Hepatocyte (in vitro differentiated cells): ENCODE data around the gene CCZ1. TPM values are rescaled to one million over a fixed set of nuclear protein-coding genes. Genes with fewer than 3 reads are reported as not detected.
A peak's percentile ranks its signal among the peaks of the same experiment; 100 is the strongest.
"Not testable (repeated sequence)": the region's sequence is repeated elsewhere in the genome, so short reads cannot be mapped to it uniquely, and the experiment has no call there.

ENCODE experiments used
- DNase-seq: peaks from one replicate; pipeline ENCODE4 v3.0.0-alpha.2; 2016; ENCODE audit warnings: low spot score
- H2AFZ ChIP-seq: fragments of 200-600 bp; sonication (generic); 2 replicates; pipeline ENCODE4 v1.6.0; 2016; ENCODE audit warnings: antibody characterized with exemption, mild to moderate bottlenecking
- H3K27ac ChIP-seq: fragments of 200-600 bp; sonication (generic); 2 replicates; pipeline ENCODE4 v1.5.1; 2016; ENCODE audit warnings: mild to moderate bottlenecking
- H3K27me3 ChIP-seq: fragments of 200-600 bp; sonication (generic); 2 replicates; pipeline ENCODE4 v1.6.1; 2016
- H3K36me3 ChIP-seq: fragments of 200-600 bp; sonication (generic); replicated peaks from 2 replicates; pipeline ENCODE4 v1.5.1; 2016; ENCODE audit warnings: low read depth; ENCODE audit not compliant: insufficient read depth
- H3K4me1 ChIP-seq: fragments of 200-600 bp; sonication (generic); 2 replicates; pipeline ENCODE4 v1.5.1; 2016; ENCODE audit warnings: mild to moderate bottlenecking, moderate library complexity; ENCODE audit not compliant: insufficient read depth
- H3K4me2 ChIP-seq: fragments of 200-600 bp; sonication (generic); 2 replicates; pipeline ENCODE4 v1.6.0; 2016
- H3K4me3 ChIP-seq: fragments of 200-600 bp; sonication (generic); 2 replicates; pipeline ENCODE4 v1.5.1; 2016; ENCODE audit warnings: mild to moderate bottlenecking
- H3K79me2 ChIP-seq: fragments of 200-600 bp; sonication (generic); 2 replicates; pipeline ENCODE4 v1.6.0; 2017; ENCODE audit warnings: mild to moderate bottlenecking
- H3K9me2 ChIP-seq: fragments of 200-600 bp; sonication (generic); replicated peaks from 2 replicates; pipeline ENCODE4 v1.6.0; 2017; ENCODE audit warnings: mild to moderate bottlenecking; ENCODE audit not compliant: insufficient read depth
- H3K9me3 ChIP-seq: fragments of 200-600 bp; sonication (generic); 2 replicates; pipeline ENCODE4 v1.5.1; 2016; ENCODE audit warnings: low read depth, mild to moderate bottlenecking
- H4K20me1 ChIP-seq: fragments of 200-600 bp; sonication (generic); 2 replicates; pipeline ENCODE4 v1.6.0; 2016; ENCODE audit warnings: mild to moderate bottlenecking; ENCODE audit not compliant: insufficient read depth, poor library complexity, severe bottlenecking
- WGBS: methylation state at CpG from one replicate; pipeline ENCODE4 v1.1.6; 2016; ENCODE audit warnings: low lambda C conversion rate; ENCODE audit errors: missing lambda C conversion rate; 5-methylcytosine and 5-hydroxymethylcytosine counted together
- polyA plus RNA-seq: library from polyadenylated mRNA; unstranded; fragments of >200 nt; fragmentation: Nextera tagmentation; extraction: Ambion mirVana; gene quantifications from 2 replicates; pipeline ENCODE4 v1.2.1, GENCODE V29; 2016
- total RNA-seq: library from RNA; depleted of rRNA; stranded (reverse); fragments of >200 nt; gene quantifications from 2 replicates; pipeline ENCODE4 v1.2.3, GENCODE V29; 2014

CCZ1 gene
- total and polyA plus RNA-seq, 2 experiments from 2014 or later, result 64.1 to 71.6 TPM

DNA sequence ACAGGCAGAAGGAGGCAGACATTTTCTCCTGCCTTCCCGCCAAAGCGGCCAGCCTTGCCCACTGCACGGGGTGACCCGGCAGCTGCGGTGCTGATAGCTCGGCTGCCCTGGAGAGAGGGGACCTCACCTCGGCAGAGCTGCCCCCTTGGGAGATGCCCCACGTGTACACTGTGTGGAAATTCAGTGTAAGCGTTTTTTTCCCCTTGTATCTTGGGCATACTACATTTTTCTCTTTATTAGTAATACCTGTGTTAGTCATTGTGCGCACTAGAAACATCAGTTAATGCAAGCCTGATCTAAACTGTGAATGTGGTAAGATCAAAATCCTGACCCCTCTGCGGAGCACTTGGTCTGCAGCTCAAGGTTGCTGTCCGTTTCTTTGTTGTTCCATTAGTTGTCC lies 26.1 kb downstream of the CCZ1 start:
- DNase-seq, H3K4me2 ChIP-seq, H3K79me2 ChIP-seq, H3K27me3 ChIP-seq, H3K9me2 ChIP-seq, H3K9me3 ChIP-seq, H2AFZ ChIP-seq, H3K4me1 ChIP-seq, H4K20me1 ChIP-seq, H3K4me3 ChIP-seq, H3K27ac ChIP-seq, H3K36me3 ChIP-seq: not testable (repeated sequence)
- no CpG with 5 or more reads among the region's 12 CpGs for WGBS

DNA sequence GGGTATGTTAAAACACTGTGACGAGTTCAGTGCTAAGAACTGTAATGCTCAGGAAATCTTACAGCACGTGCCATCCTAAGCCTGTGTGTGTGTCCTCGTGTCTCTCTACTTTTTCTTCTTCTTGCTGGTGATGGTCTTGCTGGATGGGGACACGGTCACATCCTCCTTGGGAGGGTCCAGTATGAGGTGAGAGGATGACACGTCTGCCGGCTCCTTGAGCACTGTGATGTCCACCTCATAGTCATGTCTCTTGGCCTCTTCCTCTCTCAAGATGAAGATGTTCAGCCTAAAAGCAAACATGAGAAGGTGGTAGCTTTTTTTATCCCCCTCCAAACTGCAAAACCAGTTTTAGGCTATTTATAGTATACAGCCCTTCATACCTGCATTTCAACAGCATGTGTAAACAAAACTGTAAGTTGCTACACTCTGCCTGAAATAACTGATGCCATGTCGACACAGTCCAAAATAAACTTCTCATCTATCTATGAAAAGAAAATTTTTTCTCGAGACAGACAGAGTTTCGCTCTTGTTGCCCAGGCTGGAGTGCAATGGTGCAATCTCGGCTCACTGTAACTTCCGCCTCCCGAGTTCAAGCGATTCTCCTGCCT lies 27.8 kb downstream of the CCZ1 start:
- H3K27ac ChIP-seq, H3K27me3 ChIP-seq, H3K4me1 ChIP-seq, H3K79me2 ChIP-seq, H3K4me3 ChIP-seq, H3K9me3 ChIP-seq, H4K20me1 ChIP-seq, H2AFZ ChIP-seq, H3K36me3 ChIP-seq, H3K4me2 ChIP-seq, DNase-seq, H3K9me2 ChIP-seq: not testable (repeated sequence)
- WGBS, result 100% methylated on average over 2 of the region's 13 CpGs

DNA sequence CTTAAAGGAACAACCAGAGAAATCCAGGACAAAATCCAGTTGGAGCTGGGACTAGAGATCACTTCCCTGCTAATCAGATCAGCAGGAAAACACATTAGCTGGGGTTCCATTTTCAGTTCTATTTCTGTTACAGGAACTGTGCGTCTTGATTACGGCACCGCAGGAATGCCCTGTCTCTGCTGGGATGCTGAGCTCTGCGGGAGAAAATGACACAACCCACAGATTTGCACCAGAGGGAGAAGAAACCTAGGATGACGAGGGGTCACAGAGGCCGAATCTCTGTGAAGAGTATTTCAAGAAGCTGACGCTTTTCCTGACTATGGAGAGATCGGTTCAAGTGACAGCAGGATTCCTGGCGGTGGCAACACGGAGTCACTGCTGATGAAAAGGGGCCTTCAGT lies 31.8 kb downstream of the CCZ1 start:
- H3K4me1 ChIP-seq, H2AFZ ChIP-seq, H3K36me3 ChIP-seq, H4K20me1 ChIP-seq, H3K27me3 ChIP-seq, H3K79me2 ChIP-seq, H3K4me3 ChIP-seq, H3K9me2 ChIP-seq, H3K4me2 ChIP-seq, H3K9me3 ChIP-seq, DNase-seq, H3K27ac ChIP-seq: not testable (repeated sequence)
- no CpG with 5 or more reads among the region's 10 CpGs for WGBS

DNA sequence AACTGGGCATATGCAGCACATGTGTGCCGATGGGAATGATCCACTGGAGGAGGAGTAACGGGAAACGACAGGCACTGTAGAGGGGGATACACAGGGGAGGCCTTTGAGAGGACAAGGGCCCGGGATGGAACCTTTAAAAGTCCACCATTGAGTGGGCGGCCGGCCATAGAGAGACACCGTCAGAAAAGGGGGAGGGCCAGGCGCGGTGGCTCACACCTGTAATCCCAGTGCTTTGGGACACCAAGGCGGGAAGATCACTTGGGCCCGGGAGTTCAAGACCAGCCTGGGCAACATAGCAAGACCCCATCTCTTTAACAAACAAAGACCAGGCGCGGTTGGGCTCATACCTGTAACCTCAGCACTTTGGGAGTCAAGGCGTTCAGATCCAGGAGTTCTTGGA lies 32.7 kb downstream of the CCZ1 start:
- not testable (repeated sequence) for H3K27ac ChIP-seq, H3K27me3 ChIP-seq, H3K9me2 ChIP-seq, H3K4me3 ChIP-seq, H3K79me2 ChIP-seq, H3K36me3 ChIP-seq, H2AFZ ChIP-seq, H3K4me1 ChIP-seq, H3K4me2 ChIP-seq, H3K9me3 ChIP-seq, H4K20me1 ChIP-seq
- DNase-seq, result peak; percentile 4
- 97% methylated on average over 14 of the region's 14 CpGs for WGBS

DNA sequence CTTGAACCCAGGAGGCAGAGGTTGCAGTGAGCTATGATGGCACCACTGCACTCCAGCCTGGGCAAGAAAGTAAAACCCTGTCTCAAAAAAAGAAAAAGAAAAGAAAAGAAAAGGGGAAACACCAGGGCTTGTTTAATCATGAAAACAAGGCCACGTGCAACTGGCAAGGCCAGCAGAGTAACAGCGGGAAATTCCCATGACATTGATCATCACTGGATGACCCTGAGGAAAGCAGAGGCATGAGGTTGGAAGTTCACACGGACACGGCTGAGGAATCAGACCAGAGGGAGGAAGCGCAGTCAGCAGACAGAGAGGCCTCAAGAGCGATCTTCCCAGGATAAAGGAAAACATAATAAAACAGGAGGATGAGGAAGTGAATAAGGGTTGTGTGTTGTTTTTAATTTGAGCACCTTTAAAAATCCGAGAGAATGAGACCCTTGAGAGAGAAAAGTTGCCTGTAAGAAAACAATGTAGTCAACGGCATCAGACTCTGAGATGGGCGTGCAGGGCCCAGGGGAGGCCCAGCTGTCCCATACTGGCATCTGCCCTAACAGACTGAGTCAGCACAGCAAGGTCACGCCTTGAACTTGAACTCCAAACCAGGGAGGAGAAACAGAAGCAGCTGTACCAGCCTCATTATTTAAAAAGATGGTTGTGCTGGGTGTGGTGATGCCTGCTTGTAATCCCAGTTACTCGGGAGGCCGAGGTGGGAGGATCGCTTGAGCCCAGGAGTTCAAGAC lies 33.5 kb downstream of the CCZ1 start:
- not testable (repeated sequence) for H3K4me1 ChIP-seq, H3K4me2 ChIP-seq, H4K20me1 ChIP-seq

DNA sequence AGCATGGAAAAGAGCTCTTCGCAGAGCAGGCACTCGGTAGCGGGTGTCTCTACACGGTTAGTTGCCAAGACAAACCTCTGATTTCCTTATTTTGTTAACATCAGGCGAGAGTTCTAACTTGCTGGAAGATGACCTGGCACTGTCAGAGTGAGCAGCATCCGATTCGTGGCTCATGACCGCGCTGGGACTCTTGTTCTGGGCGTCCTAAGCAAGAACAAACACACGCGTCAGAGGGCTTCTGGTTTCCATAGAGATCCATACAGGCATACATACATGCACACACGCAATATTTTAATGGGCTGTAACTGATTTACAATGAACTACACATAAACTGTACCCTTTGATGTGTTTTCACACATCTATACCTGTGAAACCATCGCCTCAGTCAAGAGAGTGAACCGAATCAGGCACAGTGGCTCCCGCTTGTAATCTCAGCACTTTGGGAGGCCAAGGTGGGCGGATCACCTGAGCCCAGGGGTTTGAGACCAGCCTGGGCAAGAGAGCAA lies 36.5 kb downstream of the CCZ1 start:
- H3K36me3 ChIP-seq, H3K27me3 ChIP-seq, H3K4me3 ChIP-seq, H3K9me2 ChIP-seq, H3K4me1 ChIP-seq, H2AFZ ChIP-seq, H3K27ac ChIP-seq, H3K4me2 ChIP-seq, DNase-seq, H4K20me1 ChIP-seq, H3K79me2 ChIP-seq, H3K9me3 ChIP-seq: not testable (repeated sequence)
- no CpG with 5 or more reads among the region's 17 CpGs for WGBS

More for the DNA sequence above, 33.5 kb downstream of the CCZ1 start:
- not testable (repeated sequence) for H3K9me3 ChIP-seq, H3K36me3 ChIP-seq, H3K79me2 ChIP-seq, H3K9me2 ChIP-seq, DNase-seq, H2AFZ ChIP-seq, H3K27me3 ChIP-seq, H3K27ac ChIP-seq, H3K4me3 ChIP-seq
- WGBS, result 74% methylated on average over 5 of the region's 13 CpGs

DNA sequence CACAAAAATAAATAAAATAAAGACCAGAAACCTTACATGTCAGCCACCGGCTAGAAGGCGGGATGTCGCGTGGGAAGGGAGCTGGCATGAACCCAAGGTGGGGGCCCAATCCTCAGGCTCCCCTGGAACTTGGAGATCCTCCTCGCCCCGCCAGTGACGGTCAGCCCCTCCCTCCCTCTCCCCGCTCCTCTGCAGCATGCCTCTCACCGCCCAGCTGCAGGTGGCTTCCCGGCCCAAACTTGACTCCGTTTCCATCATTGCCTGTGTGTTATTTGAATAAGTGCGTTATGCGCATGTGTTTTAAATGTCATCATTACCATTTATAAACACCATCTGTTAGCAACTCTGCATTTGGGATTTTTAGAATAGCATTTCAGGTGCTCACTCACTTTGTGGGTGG lies 64.7 kb downstream of the CCZ1 start:
- H3K9me2 ChIP-seq, H3K4me1 ChIP-seq, H3K36me3 ChIP-seq, H3K9me3 ChIP-seq, H3K27ac ChIP-seq, H3K4me2 ChIP-seq, DNase-seq, H4K20me1 ChIP-seq, H3K27me3 ChIP-seq, H3K4me3 ChIP-seq, H2AFZ ChIP-seq, H3K79me2 ChIP-seq: not testable (repeated sequence)
- no CpG with 5 or more reads among the region's 13 CpGs for WGBS

DNA sequence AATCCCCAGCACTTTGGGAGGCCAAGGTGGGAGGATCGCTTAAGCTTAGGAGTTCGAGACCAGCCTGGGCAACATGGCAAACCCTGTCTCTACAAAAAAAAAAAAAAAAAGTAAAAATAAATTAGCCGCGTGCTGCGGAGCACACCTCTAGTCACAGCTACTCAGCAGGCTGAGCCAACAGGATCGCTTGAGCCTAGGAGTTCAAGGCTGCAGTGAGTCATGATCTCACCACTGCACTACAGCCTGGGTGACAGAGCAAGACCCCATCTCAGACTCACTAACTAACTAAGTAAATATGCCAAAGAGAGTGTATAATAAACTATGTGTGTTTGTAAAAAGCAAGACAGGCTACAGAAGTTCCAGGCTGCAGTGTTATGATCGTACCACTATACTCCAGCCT lies 65.3 kb downstream of the CCZ1 start:
- not testable (repeated sequence) for H4K20me1 ChIP-seq, H2AFZ ChIP-seq, H3K4me2 ChIP-seq, H3K9me2 ChIP-seq, H3K27ac ChIP-seq, H3K36me3 ChIP-seq, H3K79me2 ChIP-seq, DNase-seq, H3K4me3 ChIP-seq, H3K4me1 ChIP-seq, H3K27me3 ChIP-seq, H3K9me3 ChIP-seq
- 50% methylated on average over 2 of the region's 7 CpGs for WGBS

DNA sequence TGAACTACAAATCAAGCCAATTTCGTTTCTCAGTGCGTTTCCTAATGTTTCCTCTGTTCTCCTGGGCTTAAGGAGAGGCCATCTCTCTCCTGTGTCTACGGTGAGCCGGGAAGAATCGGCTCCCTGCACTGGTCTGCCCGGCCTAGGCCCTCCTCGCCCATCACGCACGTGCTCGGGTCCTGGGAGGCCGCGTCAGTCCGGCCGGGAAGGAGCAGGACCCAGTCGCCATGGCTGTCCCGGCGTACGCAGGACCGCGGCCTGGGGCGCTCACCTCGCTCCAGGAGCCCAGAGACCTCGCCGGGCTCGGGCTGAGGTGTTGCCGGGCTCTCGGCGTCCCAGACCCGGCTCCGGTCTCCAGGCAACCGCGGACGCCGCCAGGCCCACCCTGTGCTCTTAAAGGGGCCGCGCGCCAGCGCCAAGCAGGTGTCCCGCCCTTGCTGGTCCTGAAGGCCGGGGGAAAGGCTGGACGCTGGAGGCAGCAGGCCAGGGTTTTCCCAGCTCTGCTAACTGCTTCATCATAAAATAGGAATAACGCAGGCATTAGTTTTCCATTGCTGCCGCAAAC lies 71.9 kb downstream of the CCZ1 start, which contains the start of gene RSPH10B:
Gene RSPH10B, minus strand, starts transcription at position 343 of the 565 bp plus-strand sequence. CDS start 3,573 bp downstream, outside the sequence.
- WGBS, result 5% methylated on average over 24 of the region's 43 CpGs
- H3K4me2 ChIP-seq, result peak within 1 kb of the TSS; percentile 74

More for the DNA sequence above, 71.9 kb downstream of the CCZ1 start, which contains the start of gene RSPH10B:
- not testable (repeated sequence) for DNase-seq, H4K20me1 ChIP-seq, H3K4me1 ChIP-seq, H2AFZ ChIP-seq, H3K9me3 ChIP-seq, H3K27me3 ChIP-seq, H3K79me2 ChIP-seq, H3K36me3 ChIP-seq, H3K4me3 ChIP-seq, H3K9me2 ChIP-seq, H3K27ac ChIP-seq
